Measurements from ENCODE around the gene SMARCD1.

SMARCD1 gene

GRCh38 chr12:50057000-50057841 lies 27.9 kb upstream of the SMARCD1 start, which contains the start of gene ASIC1:
Gene ASIC1 (plus strand): TSS chr12:50057596. CDS start chr12:50058767, 1,171 bp downstream.
- peak; percentile 78 for DNase-seq

- DNase-seq: no peak
These were observed 27.1 kb upstream of the SMARCD1 start for GRCh38 chr12:50057896-50058670.

GRCh38 chr12:50058743-50059312 lies 26.3 kb upstream of the SMARCD1 start:
- DNase-seq: no peak

- peak; percentile 81 for DNase-seq
These were observed 25.6 kb upstream of the SMARCD1 start for GRCh38 chr12:50059440-50060119.

- DNase-seq: no peak
These were observed 25.0 kb upstream of the SMARCD1 start for GRCh38 chr12:50060120-50060468.

- no peak for DNase-seq
These were observed 24.0 kb upstream of the SMARCD1 start for GRCh38 chr12:50061171-50061570.

GRCh38 chr12:50061946-50062686 lies 23.0 kb upstream of the SMARCD1 start:
- DNase-seq: no peak

GRCh38 chr12:50062728-50063460 lies 22.2 kb upstream of the SMARCD1 start:
- no peak for DNase-seq

- no peak for DNase-seq
These were observed 19.3 kb upstream of the SMARCD1 start for GRCh38 chr12:50065726-50066310.

- no peak for DNase-seq
These were observed 18.7 kb upstream of the SMARCD1 start for GRCh38 chr12:50066402-50066801.

GRCh38 chr12:50069069-50069468 lies 16.1 kb upstream of the SMARCD1 start:
- no peak for DNase-seq

- no peak for DNase-seq
These were observed 15.6 kb upstream of the SMARCD1 start for GRCh38 chr12:50069539-50069938.

- DNase-seq: peak; percentile 84
These were observed 14.7 kb upstream of the SMARCD1 start for GRCh38 chr12:50070314-50071060.

GRCh38 chr12:50072198-50072907 lies 12.8 kb upstream of the SMARCD1 start:
- no peak for DNase-seq

- DNase-seq: no peak
These were observed 11.9 kb upstream of the SMARCD1 start for GRCh38 chr12:50073206-50073605.

GRCh38 chr12:50073712-50074111 lies 11.4 kb upstream of the SMARCD1 start:
- DNase-seq: no peak

- DNase-seq: peak; percentile 89
These were observed 10.0 kb upstream of the SMARCD1 start for GRCh38 chr12:50074936-50075807.

- no peak for DNase-seq
These were observed 9.4 kb upstream of the SMARCD1 start for GRCh38 chr12:50075808-50076170.

GRCh38 chr12:50077099-50077498 lies 8.0 kb upstream of the SMARCD1 start:
- DNase-seq: no peak
